ENCODE measurements around the gene PCDHGA10. TPM values are rescaled to one million over a fixed set of nuclear protein-coding genes. Genes with fewer than 3 reads are reported as not detected.
"Not testable (repeated sequence)": the region's sequence is repeated elsewhere in the genome, so short reads cannot be mapped to it uniquely, and the experiment has no call there.

PCDHGA10 gene
- total and polyA plus RNA-seq, 2 of the 8 experiments (the other 6 are each of a cell fraction or from before 2014, with no cell fraction given) = 2.2 to 6.4 TPM

DNA sequence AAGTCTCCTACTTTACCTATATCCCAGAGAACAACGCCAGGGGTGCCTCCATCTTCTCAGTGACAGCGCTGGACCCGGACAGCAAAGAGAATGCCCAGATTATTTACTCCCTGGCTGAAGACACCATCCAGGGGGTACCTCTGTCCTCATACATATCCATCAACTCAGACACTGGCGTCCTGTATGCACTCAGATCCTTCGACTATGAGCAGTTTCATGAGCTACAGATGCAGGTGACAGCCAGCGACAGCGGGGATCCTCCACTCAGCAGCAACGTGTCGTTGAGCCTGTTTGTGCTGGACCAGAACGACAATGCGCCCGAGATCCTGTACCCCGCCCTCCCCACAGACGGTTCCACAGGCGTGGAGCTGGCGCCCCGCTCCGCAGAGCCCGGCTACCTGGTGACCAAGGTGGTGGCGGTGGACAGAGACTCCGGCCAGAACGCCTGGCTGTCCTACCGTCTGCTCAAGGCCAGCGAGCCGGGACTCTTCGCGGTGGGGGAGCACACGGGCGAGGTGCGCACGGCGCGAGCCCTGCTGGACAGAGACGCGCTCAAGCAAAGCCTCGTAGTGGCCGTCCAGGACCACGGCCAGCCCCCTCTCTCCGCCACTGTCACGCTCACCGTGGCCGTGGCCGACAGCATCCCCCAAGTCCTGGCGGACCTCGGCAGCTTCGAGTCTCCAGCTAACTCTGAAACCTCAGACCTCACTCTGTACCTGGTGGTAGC lies 1.9 kb downstream of the PCDHGA10 start:
- not testable (repeated sequence) for H3K23ac ChIP-seq (ENCODE audit: insufficient read length); H2BK15ac ChIP-seq (ENCODE audit: low read length); H3K23me2 ChIP-seq (ENCODE audit: low read depth, low read length); FAIRE-seq; H4K91ac ChIP-seq (replicated peaks; ENCODE audit: insufficient read length, low read length); H2AFZ ChIP-seq (ENCODE audit: low read length); H3K36me3 ChIP-seq (ENCODE audit: control insufficient read depth in 2 of 4, insufficient read depth in 4 of 4, low read length in 3 of 4); H2BK5ac ChIP-seq (ENCODE audit: low read depth, low read length); DNase-seq (ENCODE audit: low read depth in 1 of 2, low spot score in 2 of 2); H2BK20ac ChIP-seq (ENCODE audit: low read length); H3K4ac ChIP-seq (replicated peaks; ENCODE audit: insufficient read length, low read depth, low read length); H3K79me2 ChIP-seq (ENCODE audit: control insufficient read depth in 1 of 2, insufficient read depth in 2 of 2, low read length in 2 of 2); H3K4me1 ChIP-seq (replicated peaks in 1 of 4; ENCODE audit: control insufficient read depth in 3 of 4, insufficient read depth in 4 of 4, low read length in 3 of 4); H4K5ac ChIP-seq (ENCODE audit: insufficient read length, low read depth, low read length); H4K20me1 ChIP-seq (replicated peaks in 1 of 2; ENCODE audit: control insufficient read depth in 1 of 2, insufficient read depth in 2 of 2, low read length in 2 of 2); H4K8ac ChIP-seq (ENCODE audit: extremely low read depth, insufficient read depth, low read length); H3K27ac ChIP-seq (ENCODE audit: low read depth, low read length); H3K56ac ChIP-seq (replicated peaks; ENCODE audit: insufficient read length, low read depth, low read length); H3K9ac ChIP-seq (replicated peaks in 1 of 4; ENCODE audit: extremely low read depth in 1 of 4, low read depth in 3 of 4, low read length in 3 of 4); H3K4me3 ChIP-seq (ENCODE audit: extremely low read depth in 1 of 4, insufficient read depth in 2 of 4, low read depth in 3 of 4, low read length in 4 of 4); H3K18ac ChIP-seq (ENCODE audit: extremely low read depth, low read length); H3K79me1 ChIP-seq (ENCODE audit: low read depth, low read length); H2AK5ac ChIP-seq (ENCODE audit: low read depth, low read length); H2BK120ac ChIP-seq (replicated peaks; ENCODE audit: low read depth, low read length); H2BK12ac ChIP-seq (ENCODE audit: low read depth, low read length); H3K14ac ChIP-seq (ENCODE audit: insufficient read length); H3K4me2 ChIP-seq (ENCODE audit: insufficient read depth in 1 of 2, low read depth in 2 of 2, low read length in 2 of 2)
- 97% methylated on average over 24 of the region's 46 CpGs; no CpG with 5 or more reads in 1 of the 2 experiments for WGBS, 2 experiments (ENCODE audit: extremely low coverage in 1 of 2, insufficient coverage in 1 of 2, insufficient read length in 1 of 2, insufficient replicate concordance in 2 of 2, low coverage in 1 of 2, low lambda C conversion rate in 2 of 2, missing lambda C conversion rate in 1 of 2)
- POLR2A ChIA-PET (ENCODE audit: partially characterized antibody) = interaction anchor here (1.2 to 2.7 kb wide), 3 partner anchors 64 to 170 kb away, joined by 3 to 9 read pairs (median 3); partner anchors contain the start of gene PCDHB15
- CTCF ChIA-PET (ENCODE audit: partially characterized antibody) = interaction anchor here (0.8 to 23.3 kb wide), 25 partner anchors 9 to 320 kb away, joined by 3 to 1236 read pairs (median 15); partner anchors contain the start of genes PCDHB14, PCDHB15, PCDHB16 and PCDHB2
- H3K27me3 ChIP-seq (replicated peaks in 1 of 4; ENCODE audit: control insufficient read depth in 3 of 4, extremely low read depth in 1 of 4, insufficient read depth in 3 of 4, low read length in 3 of 4) = peaks cover 0 to 12% (median 6%) of the 10 kb centered on the region in 4 experiments; a peak in 4 of 7 replicates
- peaks cover 12 to 14% of the 10 kb centered on the region in 2 experiments for H3K9me3 ChIP-seq (ENCODE audit: insufficient read depth in 2 of 2, low read depth in 1 of 2, low read length in 1 of 2)
